CD8-positive, alpha-beta memory T cell (primary cell): ENCODE results near the gene COL1A1. TPM values are rescaled to one million over a fixed set of nuclear protein-coding genes. Genes with fewer than 3 reads are reported as not detected.

Source experiments
- CTCF ChIA-PET: fragments of 350-600 bp; sonication (Branson Sonifier 250); formaldehyde crosslinking; loops from one replicate; lab custom pipeline; 2021; ENCODE audit warnings: antibody characterized with exemption; lab: Charles Lee
- POLR2A ChIA-PET: fragments of 350-600 bp; sonication (Branson Sonifier 250); formaldehyde crosslinking; loops from one replicate; lab custom pipeline; 2021; ENCODE audit warnings: antibody characterized with exemption; lab: Charles Lee
- DNase-seq, 5 donors: peaks; one replicate each; pipeline versions ENCODE4 v3.0.0 to v3.0.0-alpha.2; 2020 to 2022; ENCODE audit warnings: mixed read lengths in 1 of 5
- H3K27ac ChIP-seq: one replicate; pipeline ENCODE4 v1.7.0; 2013; ENCODE audit warnings: low read depth, mild to moderate bottlenecking, low read length, moderate library complexity
- H3K27me3 ChIP-seq: 2 replicates; pipeline ENCODE4 v1.7.0; 2013; ENCODE audit warnings: low read length, mild to moderate bottlenecking; ENCODE audit not compliant: insufficient read depth, poor library complexity, severe bottlenecking
- H3K36me3 ChIP-seq: 2 replicates; pipeline ENCODE4 v1.7.0; 2013; ENCODE audit warnings: mild to moderate bottlenecking, low read length, moderate library complexity; ENCODE audit not compliant: insufficient read depth
- H3K4me1 ChIP-seq: 2 replicates; pipeline ENCODE4 v1.7.0; 2013; ENCODE audit warnings: mild to moderate bottlenecking, low read length, moderate library complexity; ENCODE audit not compliant: insufficient read depth
- H3K4me3 ChIP-seq: 2 replicates; pipeline ENCODE4 v1.7.0; 2013; ENCODE audit warnings: mild to moderate bottlenecking, low read length
- H3K9me3 ChIP-seq: 2 replicates; pipeline ENCODE4 v1.7.0; 2013; ENCODE audit warnings: mild to moderate bottlenecking, low read length
- H3K27ac Mint-ChIP-seq, 8 donors: one replicate each; pipeline ENCODE4 v1.8.0; 2020 to 2021; ENCODE audit warnings: mixed read lengths in 8 of 8, mild to moderate bottlenecking in 6 of 8, inconsistent platforms in 3 of 8, moderate library complexity in 3 of 8
- H3K27me3 Mint-ChIP-seq, 2 donors: one replicate each; pipeline ENCODE4 v1.8.0; 2020 to 2021; ENCODE audit warnings: mixed read lengths in 2 of 2, mild to moderate bottlenecking in 1 of 2, moderate library complexity in 1 of 2
- H3K36me3 Mint-ChIP-seq, 3 donors: one replicate each; pipeline ENCODE4 v1.8.0; 2020 to 2021; ENCODE audit warnings: mixed read lengths in 3 of 3, inconsistent platforms in 1 of 3, mild to moderate bottlenecking in 1 of 3
- H3K4me1 Mint-ChIP-seq, 3 donors: one replicate each; pipeline ENCODE4 v1.8.0; 2020 to 2021; ENCODE audit warnings: mixed read lengths in 3 of 3, inconsistent platforms in 1 of 3, mild to moderate bottlenecking in 1 of 3
- H3K4me3 Mint-ChIP-seq, 7 donors: one replicate each; pipeline ENCODE4 v1.8.0; 2020 to 2021; ENCODE audit warnings: mixed read lengths in 7 of 7, mild to moderate bottlenecking in 6 of 7, moderate library complexity in 4 of 7, inconsistent platforms in 2 of 7
- H3K9me3 Mint-ChIP-seq, 5 donors: one replicate each; pipeline ENCODE4 v1.8.0; 2020 to 2022; ENCODE audit warnings: mixed read lengths in 5 of 5, mild to moderate bottlenecking in 3 of 5, moderate library complexity in 2 of 5, inconsistent platforms in 1 of 5
- polyA plus RNA-seq: library from polyadenylated mRNA; unstranded; fragments of 300-500 nt; fragmentation: Illumina TruSeq; gene quantifications from one replicate; pipeline ENCODE4 v1.2.3, GENCODE V29; 2021
- total RNA-seq, 2 experiments: library from RNA; stranded (reverse); gene quantifications; one replicate each; pipeline ENCODE4 v1.2.3, GENCODE V29; 2021

Gene COL1A1
- under 1 TPM; 0.39 to 0.42 TPM for total RNA-seq
- polyA plus RNA-seq = not detected

GRCh38 chr17:50201276-50201854 is at the start of gene COL1A1:
TSS of gene COL1A1 (minus strand) at chr17:50201631. CDS start at chr17:50201513, 118 bp downstream.
- H3K27me3 ChIP-seq = peaks cover 25% of the 10 kb centered on the region
- Mint-ChIP-seq H3K27me3 (peaks cover 50 to 58% of the 10 kb centered on the region in 2 donors), H3K9me3 (peaks cover 0 to 2% (median 0%) of the 10 kb centered on the region in 5 donors), H3K27ac (peak within 1 kb of the TSS in 7 of 8 donors; percentile 14 to 97 (median 76)), H3K4me1 (peaks cover 16 to 29% (median 16%) of the 10 kb centered on the region in 3 donors), H3K4me3 (peak within 1 kb of the TSS; percentile 75 to 90 (median 80)), H3K36me3 (no peaks in the 10 kb centered on the region)
- peaks cover 17% of the 10 kb centered on the region for H3K4me1 ChIP-seq
- H3K4me3 ChIP-seq = peak within 1 kb of the TSS; percentile 59
- ChIA-PET CTCF (interaction anchor here (0.6 to 4.2 kb wide), 15 partner anchors 13 to 531 kb away, joined by 3 to 82 read pairs (median 4); partner anchors contain the start of genes LRRC59, RSAD1 and TMEM92), POLR2A (no interaction called here)
- H3K27ac ChIP-seq = no peak within 1 kb of the TSS
- no peaks in the 10 kb centered on the region for H3K36me3 ChIP-seq
- no peak for DNase-seq
- H3K9me3 ChIP-seq = no peaks in the 10 kb centered on the region

GRCh38 chr17:50248255-50248654 is 46.8 kb upstream of the COL1A1 start:
- Histone ChIP-seq H3K4me1 (no peaks in the 10 kb centered on the region), H3K4me3 (no peak overlapping the region), H3K36me3 (no peaks in the 10 kb centered on the region), H3K27ac (no peak overlapping the region), H3K27me3 (no peaks in the 10 kb centered on the region), H3K9me3 (no peaks in the 10 kb centered on the region)
- Mint-ChIP-seq H3K27ac (no peak overlapping the region), H3K27me3 (peaks cover 31 to 53% of the 10 kb centered on the region in 2 donors), H3K4me1 (no peaks in the 10 kb centered on the region), H3K9me3 (peaks cover 20 to 36% (median 24%) of the 10 kb centered on the region in 5 donors), H3K4me3 (no peak overlapping the region), H3K36me3 (peaks cover 0 to 16% (median 7%) of the 10 kb centered on the region in 3 donors)
- CTCF ChIA-PET = no interaction called here
- POLR2A ChIA-PET = no interaction called here
- no peak for DNase-seq

GRCh38 chr17:50244771-50245170 is 43.3 kb upstream of the COL1A1 start:
- no peaks in the 10 kb centered on the region for H3K4me1 ChIP-seq
- no peak overlapping the region for H3K27ac Mint-ChIP-seq
- no peaks in the 10 kb centered on the region for H3K9me3 ChIP-seq
- DNase-seq = no peak
- H3K36me3 ChIP-seq = no peaks in the 10 kb centered on the region
- H3K27me3 Mint-ChIP-seq = peaks cover 25 to 61% of the 10 kb centered on the region in 2 donors
- peaks cover 0 to 10% (median 3%) of the 10 kb centered on the region in 3 donors for H3K36me3 Mint-ChIP-seq
- H3K4me3 Mint-ChIP-seq = no peak overlapping the region
- no peak overlapping the region for H3K27ac ChIP-seq
- H3K9me3 Mint-ChIP-seq = peaks cover 14 to 27% (median 24%) of the 10 kb centered on the region in 5 donors
- CTCF ChIA-PET = no interaction called here
- H3K4me1 Mint-ChIP-seq = no peaks in the 10 kb centered on the region
- POLR2A ChIA-PET = no interaction called here
- no peaks in the 10 kb centered on the region for H3K27me3 ChIP-seq
- no peak overlapping the region for H3K4me3 ChIP-seq

GRCh38 chr17:50241431-50241830 is 40.0 kb upstream of the COL1A1 start:
- Mint-ChIP-seq H3K4me3 (no peak overlapping the region), H3K27me3 (peaks cover 11 to 57% of the 10 kb centered on the region in 2 donors), H3K27ac (no peak overlapping the region), H3K36me3 (no peaks in the 10 kb centered on the region), H3K9me3 (no peaks in the 10 kb centered on the region), H3K4me1 (no peaks in the 10 kb centered on the region)
- ChIA-PET CTCF (no interaction called here), POLR2A (no interaction called here)
- Histone ChIP-seq H3K4me1 (no peaks in the 10 kb centered on the region), H3K27ac (no peak overlapping the region), H3K36me3 (no peaks in the 10 kb centered on the region), H3K4me3 (no peak overlapping the region), H3K9me3 (no peaks in the 10 kb centered on the region), H3K27me3 (no peaks in the 10 kb centered on the region)
- no peak for DNase-seq

- H3K36me3 ChIP-seq = no peaks in the 10 kb centered on the region
- no peaks in the 10 kb centered on the region for H3K9me3 ChIP-seq
- peak overlapping the region in 1 of 8 donors; percentile 36 for H3K27ac Mint-ChIP-seq
- ChIA-PET CTCF (no interaction called here), POLR2A (no interaction called here)
- no peak for DNase-seq
- H3K4me1 Mint-ChIP-seq = no peaks in the 10 kb centered on the region
- peaks cover 14 to 60% of the 10 kb centered on the region in 2 donors for H3K27me3 Mint-ChIP-seq
- H3K27ac ChIP-seq = no peak overlapping the region
- H3K4me3 ChIP-seq = no peak overlapping the region
- no peak overlapping the region for H3K4me3 Mint-ChIP-seq
- no peaks in the 10 kb centered on the region for H3K36me3 Mint-ChIP-seq
- no peaks in the 10 kb centered on the region for H3K9me3 Mint-ChIP-seq
- H3K27me3 ChIP-seq = no peaks in the 10 kb centered on the region
- no peaks in the 10 kb centered on the region for H3K4me1 ChIP-seq
Measured at GRCh38 chr17:50240851-50241250, 39.4 kb upstream of the COL1A1 start.

- no peak overlapping the region for H3K27ac Mint-ChIP-seq
- no peaks in the 10 kb centered on the region for H3K9me3 Mint-ChIP-seq
- Histone ChIP-seq H3K4me1 (no peaks in the 10 kb centered on the region), H3K4me3 (no peak overlapping the region), H3K36me3 (no peaks in the 10 kb centered on the region), H3K27me3 (no peaks in the 10 kb centered on the region), H3K9me3 (no peaks in the 10 kb centered on the region), H3K27ac (no peak overlapping the region)
- no peak overlapping the region for H3K4me3 Mint-ChIP-seq
- no peaks in the 10 kb centered on the region for H3K36me3 Mint-ChIP-seq
- ChIA-PET CTCF (no interaction called here), POLR2A (no interaction called here)
- DNase-seq = no peak
- no peaks in the 10 kb centered on the region for H3K4me1 Mint-ChIP-seq
- H3K27me3 Mint-ChIP-seq = peaks cover 18 to 66% of the 10 kb centered on the region in 2 donors
Measured at GRCh38 chr17:50239937-50240336, 38.5 kb upstream of the COL1A1 start.

- Histone ChIP-seq H3K9me3 (no peaks in the 10 kb centered on the region), H3K36me3 (no peaks in the 10 kb centered on the region), H3K27ac (no peak overlapping the region), H3K4me1 (no peaks in the 10 kb centered on the region), H3K4me3 (no peak overlapping the region), H3K27me3 (no peaks in the 10 kb centered on the region)
- Mint-ChIP-seq H3K9me3 (peaks cover 0 to 9% (median 3%) of the 10 kb centered on the region in 5 donors), H3K4me1 (no peaks in the 10 kb centered on the region), H3K27ac (no peak overlapping the region), H3K4me3 (no peak overlapping the region), H3K36me3 (no peaks in the 10 kb centered on the region), H3K27me3 (peaks cover 17 to 64% of the 10 kb centered on the region in 2 donors)
- ChIA-PET CTCF (no interaction called here), POLR2A (no interaction called here)
- no peak for DNase-seq
Measured at GRCh38 chr17:50238601-50239280, 37.3 kb upstream of the COL1A1 start.

GRCh38 chr17:50237901-50238300 is 36.5 kb upstream of the COL1A1 start:
- Mint-ChIP-seq H3K36me3 (no peaks in the 10 kb centered on the region), H3K27me3 (peaks cover 19 to 65% of the 10 kb centered on the region in 2 donors), H3K4me3 (no peak overlapping the region), H3K4me1 (no peaks in the 10 kb centered on the region), H3K9me3 (peaks cover 0 to 9% (median 6%) of the 10 kb centered on the region in 5 donors), H3K27ac (no peak overlapping the region)
- H3K9me3 ChIP-seq = no peaks in the 10 kb centered on the region
- no peak overlapping the region for H3K27ac ChIP-seq
- H3K4me1 ChIP-seq = no peaks in the 10 kb centered on the region
- no peak overlapping the region for H3K4me3 ChIP-seq
- CTCF ChIA-PET = no interaction called here
- no peaks in the 10 kb centered on the region for H3K27me3 ChIP-seq
- no peak for DNase-seq
- no peaks in the 10 kb centered on the region for H3K36me3 ChIP-seq
- POLR2A ChIA-PET = no interaction called here
